RCC 7860 (cell line): ENCODE measurements around the gene LDLRAP1.

Experiments used
- DNase-seq: peaks from one replicate; pipeline ENCODE4 v3.0.0-alpha.2; 2015; ENCODE audit warnings: low spot score
- FAIRE-seq: peaks from 2 replicates; lab custom pipeline; 2012; peaks lifted over from hg19 to GRCh38; lab: Jason Lieb, UNC

LDLRAP1 gene

DNA sequence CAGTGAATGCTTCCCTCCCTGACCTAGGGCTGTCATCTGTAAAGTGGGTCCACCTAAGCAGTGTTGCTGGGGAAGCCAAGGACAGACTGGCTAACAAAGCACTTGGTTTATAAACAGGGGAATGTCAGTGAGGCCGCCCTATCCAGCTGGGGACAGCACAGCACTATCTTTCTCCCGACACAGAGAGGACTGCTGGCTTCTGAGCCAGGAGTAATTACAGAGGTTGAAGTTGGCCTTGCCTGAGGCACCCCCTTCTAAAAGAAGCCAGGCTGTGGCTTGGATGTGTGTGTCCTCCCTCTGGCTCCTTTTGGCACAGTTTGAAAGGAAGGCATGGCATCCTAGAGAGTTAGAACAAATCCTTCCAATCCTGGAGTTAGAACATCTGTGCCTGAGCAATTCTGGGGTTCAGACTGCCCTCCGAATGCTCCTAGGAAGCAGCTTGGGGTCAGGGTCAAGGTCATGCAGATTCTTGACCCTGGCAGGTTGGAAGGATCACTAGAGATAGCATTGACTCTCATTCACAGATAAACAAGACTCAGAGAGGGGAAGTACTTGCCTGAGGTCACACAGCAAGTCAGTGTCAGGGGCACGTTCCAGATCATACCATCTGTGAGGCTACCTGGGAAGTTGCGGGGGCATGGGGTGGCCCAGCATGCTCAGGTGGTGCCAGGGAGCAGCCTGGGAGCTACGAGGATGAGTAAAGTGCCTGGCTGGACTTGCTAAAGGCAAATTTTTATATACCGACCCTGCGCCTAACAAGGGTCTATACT is 1.3 kb upstream of the LDLRAP1 start:
- no peak for DNase-seq
- FAIRE-seq = no peak

DNA sequence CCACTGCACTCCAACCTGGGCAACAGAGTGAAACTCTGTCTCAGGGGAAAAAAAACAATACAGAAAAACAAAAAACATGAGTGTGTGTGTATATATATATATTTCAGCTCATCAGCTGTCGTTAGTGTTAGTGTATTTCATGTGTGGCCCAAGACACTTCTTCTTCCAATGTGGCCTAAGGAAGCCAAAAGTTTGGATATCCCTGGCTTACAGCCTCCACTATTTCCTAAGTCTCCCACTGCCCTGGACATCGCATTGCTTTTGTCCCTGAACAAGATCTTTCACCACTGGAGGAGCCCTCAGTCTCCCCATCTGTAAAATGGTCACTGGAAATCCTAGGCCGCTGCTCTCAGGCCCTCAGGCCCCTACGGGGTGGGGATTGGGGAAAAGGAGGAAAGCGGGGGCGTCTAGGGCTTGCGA is 391 bp upstream of the LDLRAP1 start:
- no peak for FAIRE-seq
- DNase-seq = no peak

DNA sequence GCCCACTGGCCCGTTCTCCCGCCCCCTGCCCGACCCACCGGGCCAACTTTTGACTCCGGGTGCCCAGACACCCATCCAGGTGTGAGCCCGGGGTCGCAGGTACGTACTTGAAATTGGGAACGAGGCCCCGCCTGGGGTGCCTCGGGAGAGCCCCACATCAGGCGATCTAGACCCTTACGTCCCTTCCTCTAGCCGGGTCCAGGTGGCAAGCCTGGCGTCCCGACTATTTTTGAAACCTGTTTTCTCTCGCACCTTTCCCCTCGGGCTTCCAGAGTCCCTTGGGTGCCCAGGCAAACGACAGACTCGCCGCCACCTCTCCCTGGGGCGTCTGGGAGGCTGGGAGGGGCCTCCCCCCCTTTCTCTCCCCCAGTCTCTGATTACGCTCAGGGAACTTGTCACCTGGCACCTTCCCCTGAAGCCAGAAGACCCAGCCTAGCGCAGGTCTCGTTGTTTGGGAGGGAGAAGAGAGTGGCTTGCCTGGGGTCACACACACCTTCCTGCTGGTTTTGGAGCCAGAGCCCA is 898 bp downstream of the LDLRAP1 start:
- FAIRE-seq (no peak), DNase-seq (no peak)

DNA sequence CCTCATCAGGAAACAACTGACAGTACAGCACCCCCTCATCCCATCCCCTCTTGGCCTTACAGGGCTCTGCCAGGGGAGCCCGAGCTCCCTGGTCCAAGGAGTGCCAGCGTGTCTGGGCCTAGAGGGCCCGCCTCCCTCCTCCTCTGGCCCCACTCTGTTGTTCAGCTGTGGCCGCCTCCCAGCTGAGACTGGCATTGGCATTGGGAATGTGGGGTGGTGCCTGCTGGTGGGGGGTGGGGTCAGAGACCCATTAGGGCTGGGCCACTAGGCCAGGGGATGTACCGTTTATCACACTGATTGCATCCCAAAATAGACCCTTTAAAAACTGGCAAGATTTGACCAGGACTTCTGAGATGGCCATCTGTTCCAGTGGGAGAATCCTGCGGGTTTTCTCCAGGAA is 1.4 kb downstream of the LDLRAP1 start:
- DNase-seq = no peak
- FAIRE-seq = no peak

DNA sequence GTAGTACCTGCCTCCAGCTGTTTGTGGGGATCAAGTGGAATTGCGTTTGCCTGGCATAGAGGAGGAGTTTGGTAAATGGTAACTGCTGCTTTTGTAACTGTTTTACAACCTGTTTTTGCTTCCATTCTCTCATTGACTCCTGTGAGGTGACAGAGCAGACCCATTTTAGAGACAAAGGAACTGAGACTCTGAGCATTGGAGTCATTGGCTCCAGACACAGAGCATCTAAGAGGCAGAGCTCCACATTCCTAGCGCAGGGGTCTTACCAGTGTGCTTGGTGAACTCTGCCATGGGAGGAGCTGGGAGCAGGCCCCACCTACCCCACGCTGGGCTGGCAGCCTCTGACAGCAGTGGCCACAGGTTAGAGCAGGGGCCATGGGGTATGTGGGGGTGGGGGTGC is 2.4 kb downstream of the LDLRAP1 start:
- DNase-seq (no peak), FAIRE-seq (no peak)

DNA sequence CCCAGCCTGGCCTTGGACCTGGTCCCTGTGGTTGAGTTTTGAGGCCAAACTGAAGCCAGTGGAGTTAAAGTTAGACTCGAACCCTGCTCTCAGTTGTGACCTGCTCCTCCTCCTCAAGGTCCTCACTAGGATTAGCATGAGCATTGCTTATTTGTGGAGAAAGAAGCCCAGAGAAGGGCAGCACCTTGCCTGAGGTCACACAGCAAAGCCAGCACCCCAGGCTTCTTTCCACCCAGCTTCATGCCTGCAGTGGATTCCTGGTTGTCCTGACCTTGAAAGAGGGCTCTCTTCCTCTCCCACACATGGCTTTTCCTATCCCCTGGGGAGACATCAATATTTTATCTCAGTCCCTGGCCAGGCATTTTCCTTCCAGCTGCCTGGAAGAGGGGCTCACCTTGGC is 2.8 kb downstream of the LDLRAP1 start:
- DNase-seq (no peak), FAIRE-seq (no peak)

DNA sequence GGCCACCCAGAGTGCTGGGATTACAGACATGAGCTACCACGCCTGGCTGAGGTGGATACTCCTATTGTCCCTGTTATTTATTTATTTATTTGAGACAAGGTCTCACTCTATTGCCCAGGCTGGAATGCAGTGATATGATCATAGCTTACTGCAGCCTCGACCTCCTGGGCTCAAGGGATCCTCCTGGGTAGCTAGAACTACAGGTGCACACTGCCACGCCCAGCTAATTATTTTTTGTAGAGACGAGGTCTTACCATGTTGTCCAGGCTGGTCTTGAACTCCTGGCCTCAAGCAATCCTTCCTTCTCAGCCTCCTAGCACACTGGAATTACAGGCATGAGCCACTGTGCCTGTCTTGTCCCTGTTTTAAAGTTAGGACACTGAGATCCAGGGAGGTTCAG is 5.2 kb downstream of the LDLRAP1 start:
- DNase-seq (no peak), FAIRE-seq (no peak)

DNA sequence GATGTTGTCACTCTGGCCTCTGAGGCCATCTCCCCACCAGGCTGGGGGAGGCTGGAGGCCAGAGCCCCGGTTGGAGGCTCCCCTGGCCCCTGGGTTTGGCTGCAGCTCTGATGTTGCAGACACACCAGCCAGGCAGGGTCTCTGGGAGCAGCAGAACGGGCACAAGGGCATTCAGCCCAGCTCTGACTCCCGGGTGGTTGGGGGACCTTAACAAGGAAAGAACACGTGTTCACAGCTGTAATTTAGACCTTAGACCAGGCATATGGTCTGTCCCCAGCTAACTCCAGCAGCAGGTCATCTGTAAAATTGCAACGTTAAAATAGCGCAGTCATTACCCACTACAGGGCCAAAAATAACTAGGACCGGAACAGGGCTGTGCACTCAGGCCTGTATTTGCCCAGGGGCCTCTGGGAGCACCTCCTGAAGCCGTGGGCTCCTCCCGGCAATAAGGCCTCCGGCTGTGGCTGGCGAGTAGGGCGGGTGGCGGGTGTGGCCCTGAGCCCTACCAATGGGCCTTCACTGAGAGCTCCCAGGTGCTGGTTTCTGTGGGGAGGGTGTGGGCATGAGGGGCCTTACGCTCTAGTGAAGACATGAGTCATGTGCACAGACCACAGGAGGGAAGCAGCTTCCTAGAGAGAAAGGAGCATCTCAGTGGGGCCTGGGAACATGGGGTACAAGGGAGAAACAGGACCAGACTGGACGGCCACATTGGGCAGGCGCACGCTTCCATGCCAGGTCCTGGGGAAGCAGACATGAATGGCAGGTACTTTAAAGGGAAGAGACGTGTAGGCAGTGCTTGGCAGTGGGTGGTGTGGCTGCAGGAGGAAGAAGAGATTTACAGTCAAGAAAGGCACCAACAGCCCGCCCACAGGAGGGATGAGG is 6.1 kb downstream of the LDLRAP1 start:
- DNase-seq = peak; percentile 91
- peak; percentile 92 for FAIRE-seq

DNA sequence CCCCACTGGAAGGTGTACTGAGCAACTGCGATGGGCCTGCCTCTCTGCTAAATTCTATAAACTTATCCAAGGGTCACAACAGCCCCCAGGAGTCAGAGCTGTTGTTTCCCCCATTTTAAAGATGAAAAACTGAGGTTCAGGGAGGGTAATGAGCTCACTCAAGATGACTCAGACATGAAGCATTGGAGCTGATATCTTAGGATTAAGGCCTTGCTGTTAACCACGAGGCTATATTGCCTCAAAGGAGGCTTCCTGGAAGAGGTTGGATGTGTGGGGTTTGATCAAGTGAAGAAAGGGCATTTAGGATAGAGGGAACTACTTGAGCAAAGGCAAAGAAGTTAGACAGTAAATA is 6.7 kb downstream of the LDLRAP1 start:
- FAIRE-seq = peak; percentile 84
- DNase-seq = peak; percentile 62

DNA sequence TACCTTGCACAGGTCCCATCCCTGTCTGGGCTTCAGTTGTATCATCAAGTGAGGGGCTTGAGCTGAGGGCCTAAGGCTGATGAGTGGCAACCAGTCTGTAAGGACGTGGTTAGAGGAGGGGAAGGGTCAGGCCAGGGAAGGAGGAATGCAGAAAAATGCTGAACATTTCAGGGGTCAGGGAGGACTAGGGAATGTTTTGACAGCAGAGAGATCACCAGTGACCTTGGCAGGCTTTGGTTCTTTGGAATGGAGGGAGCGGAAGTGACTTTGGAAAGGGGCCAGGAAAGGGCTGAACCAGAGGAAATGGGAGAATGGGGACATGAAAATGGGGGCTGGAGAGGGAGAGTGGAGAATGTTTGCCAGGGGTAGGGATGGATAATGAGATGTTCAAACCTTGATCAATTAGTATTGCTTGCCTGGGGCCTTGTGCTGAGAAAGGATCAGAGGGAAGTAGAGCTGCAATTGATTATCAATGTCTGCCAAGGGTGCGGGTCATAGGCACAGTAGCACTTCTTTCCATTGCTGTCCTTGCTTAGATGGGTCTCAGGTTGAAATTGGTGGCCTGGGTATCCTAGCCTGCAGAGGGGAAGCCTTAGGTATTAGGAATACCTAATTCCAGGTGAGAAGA is 7.4 kb downstream of the LDLRAP1 start:
- FAIRE-seq = no peak
- DNase-seq = no peak

DNA sequence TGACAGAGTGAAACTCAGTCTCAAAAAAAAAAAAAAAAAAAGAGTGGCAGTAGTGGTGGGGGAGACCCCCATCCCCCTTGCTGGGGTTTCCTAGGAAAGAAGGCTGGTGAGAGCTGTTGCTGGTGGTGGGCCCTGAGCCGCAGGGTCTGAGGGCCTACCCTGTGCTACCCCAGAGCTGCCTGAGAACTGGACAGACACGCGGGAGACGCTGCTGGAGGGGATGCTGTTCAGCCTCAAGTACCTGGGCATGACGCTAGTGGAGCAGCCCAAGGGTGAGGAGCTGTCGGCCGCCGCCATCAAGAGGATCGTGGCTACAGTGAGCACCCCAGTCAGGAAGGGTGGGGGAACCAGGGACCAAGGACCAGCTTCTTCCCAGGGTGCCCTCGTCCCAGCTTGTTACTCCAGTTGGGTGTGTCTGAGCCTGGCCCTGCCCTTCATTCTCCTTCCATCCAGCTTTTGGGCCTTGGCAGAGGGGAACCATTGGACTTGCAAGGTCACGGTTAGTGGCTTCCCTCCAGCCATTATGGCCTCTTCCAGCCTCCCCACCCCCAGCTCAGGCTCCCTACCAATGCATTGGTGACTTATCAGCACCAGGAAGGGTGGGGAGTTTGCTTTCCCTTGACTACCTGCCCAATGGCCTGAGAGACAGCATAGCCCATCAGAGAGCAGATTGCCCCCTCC is 10.5 kb downstream of the LDLRAP1 start:
- FAIRE-seq (no peak), DNase-seq (no peak)

DNA sequence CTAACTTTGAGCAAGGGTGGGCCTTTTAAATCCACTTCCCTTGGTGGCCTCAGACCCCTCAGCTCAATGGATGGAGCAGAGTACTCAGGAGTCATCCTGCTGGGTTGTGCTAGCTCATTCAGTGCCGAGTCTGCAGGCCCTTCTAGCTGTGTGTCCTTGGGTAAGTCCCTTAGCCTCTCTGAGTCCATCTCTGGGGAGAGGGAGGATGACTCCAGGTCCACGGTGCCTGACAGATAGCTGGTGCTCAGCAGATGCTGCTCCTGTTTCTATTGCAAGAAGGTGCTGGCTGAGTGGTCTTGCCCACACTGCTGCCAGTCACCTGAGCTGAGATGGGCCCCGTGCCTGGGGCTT is 11.0 kb downstream of the LDLRAP1 start:
- DNase-seq = no peak
- no peak for FAIRE-seq

DNA sequence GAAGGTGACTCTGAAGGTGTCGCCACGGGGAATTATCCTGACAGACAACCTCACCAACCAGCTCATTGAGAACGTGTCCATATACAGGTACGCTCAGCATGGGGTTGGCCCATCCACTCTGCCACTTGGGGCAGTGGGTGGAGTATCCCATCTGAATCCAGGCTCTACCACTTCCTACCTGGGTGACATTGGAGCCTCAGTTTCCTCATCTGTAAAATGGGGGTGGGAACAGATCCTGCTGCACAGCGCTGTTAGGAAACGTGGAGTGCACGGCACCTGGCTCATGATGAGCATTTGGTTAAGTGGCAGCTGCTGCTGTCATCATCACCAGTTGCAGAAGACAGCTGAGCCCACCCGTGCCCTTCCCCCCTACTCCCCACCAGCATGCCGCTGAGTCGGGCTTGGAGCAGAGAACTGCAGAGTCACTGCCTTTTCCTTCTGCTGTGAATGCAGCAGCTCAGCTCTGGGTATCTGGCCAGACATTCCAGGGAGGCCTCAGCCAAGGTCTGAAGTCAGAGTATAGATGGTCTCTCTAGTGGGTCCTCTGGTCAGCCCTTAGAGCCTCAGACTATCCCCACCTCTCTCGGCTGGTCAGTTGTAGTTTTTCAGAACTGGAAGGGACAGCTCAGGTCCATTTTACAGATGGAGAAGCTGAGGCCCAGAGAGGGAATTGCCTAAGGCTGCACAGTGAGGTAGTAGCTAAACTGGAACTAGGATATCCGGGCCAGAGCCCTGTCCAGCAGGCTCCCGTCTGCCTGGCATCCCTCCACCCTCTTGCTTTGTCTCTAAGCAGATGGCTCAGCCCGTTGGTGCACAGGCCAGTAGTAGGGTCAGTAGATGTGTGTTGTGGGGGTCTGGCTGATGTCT is 11.7 kb downstream of the LDLRAP1 start:
- DNase-seq (no peak), FAIRE-seq (no peak)

DNA sequence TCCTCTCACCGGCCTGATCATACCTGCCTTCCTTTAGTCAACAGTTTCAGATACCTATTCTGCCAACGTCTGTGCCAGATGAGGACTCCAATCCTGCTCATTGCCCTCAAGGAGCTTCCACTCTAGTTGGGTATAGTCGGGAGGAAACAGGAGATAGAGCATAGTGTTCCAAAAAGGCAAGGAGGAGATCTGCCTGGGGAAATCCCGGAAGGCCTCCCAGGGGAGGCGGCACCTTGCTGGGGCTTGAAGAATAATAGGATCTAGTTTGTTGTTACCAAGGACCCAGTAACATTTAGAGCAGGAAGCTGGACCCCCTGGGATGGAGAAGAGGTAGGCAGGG is 12.3 kb downstream of the LDLRAP1 start:
- DNase-seq (no peak), FAIRE-seq (no peak)

DNA sequence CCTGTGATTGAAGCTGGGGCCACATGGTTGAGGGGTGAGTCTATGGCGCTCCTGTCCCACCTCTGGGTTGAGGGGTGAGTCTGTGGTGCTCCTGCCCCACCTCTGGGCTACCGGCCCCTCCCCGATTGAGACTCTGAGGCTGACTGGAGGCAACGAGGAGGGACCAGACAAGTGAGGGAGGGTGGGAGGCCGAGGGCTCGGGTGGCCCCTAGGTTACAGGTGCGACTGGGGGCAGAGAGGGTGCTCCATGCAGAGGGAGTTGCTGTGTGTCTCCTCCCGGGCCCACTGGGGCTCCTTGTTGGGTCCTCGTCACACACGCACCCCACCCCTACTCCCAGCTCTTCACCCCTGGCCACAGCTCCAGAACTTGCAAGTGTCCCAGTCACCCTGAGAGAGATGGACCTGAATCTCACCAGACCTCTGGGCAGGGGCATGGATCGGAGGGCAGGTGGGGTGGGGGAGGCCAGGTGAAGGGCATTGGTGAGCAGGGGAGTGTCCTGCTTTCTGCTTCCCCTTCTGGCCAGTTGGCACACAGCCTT is 12.8 kb downstream of the LDLRAP1 start:
- DNase-seq (no peak), FAIRE-seq (no peak)

DNA sequence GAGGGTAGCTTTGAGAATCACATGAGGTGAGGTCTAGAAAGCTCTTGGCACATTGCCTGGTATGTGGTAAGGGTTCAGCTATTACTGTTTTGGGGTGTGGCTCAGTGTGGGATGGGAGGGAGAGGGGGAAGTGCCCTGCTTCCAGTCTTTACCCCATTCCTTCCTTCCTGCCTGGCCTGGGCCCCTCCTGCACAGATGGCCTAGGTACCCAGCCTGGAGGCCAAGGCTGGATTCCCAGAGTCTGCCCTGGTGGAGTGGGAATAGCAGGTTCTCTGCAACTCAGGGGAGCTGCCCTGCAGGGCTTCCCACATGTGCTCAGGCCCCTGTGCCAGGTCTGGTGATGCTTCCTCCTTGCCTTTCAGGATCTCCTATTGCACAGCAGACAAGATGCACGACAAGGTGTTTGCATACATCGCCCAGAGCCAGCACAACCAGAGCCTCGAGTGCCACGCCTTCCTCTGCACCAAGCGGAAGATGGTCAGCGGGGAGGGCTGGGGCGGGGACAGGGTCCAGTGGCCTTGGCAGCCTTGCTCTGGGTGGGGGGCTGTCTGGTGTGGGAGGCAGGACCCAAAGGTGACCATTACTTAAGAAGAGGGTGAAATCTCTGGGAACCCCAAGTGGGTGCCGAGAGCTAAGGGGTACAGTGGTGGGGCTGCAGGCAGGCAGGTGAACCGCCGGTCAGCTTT is 13.5 kb downstream of the LDLRAP1 start:
- FAIRE-seq (no peak), DNase-seq (no peak)

DNA sequence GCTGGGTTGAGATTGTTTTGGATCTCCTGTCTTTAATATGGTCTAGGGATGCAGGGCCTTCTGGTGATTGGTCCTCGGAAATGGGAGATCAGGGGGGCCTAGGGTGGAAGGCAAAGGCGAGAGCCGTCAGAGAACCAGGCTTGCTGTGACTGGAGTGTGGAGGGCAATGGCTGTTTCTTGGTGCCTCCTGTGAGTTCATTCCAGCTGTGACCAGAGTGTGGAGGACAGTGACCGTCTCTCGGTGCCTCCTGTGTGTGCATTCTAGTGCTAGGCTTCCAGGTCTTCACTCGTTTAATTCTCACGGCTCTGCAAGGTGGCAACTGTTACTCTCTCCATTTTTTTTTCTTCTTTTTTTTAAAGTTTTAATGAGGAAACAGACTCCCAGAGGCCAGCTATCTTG is 14.1 kb downstream of the LDLRAP1 start:
- DNase-seq (no peak), FAIRE-seq (no peak)

DNA sequence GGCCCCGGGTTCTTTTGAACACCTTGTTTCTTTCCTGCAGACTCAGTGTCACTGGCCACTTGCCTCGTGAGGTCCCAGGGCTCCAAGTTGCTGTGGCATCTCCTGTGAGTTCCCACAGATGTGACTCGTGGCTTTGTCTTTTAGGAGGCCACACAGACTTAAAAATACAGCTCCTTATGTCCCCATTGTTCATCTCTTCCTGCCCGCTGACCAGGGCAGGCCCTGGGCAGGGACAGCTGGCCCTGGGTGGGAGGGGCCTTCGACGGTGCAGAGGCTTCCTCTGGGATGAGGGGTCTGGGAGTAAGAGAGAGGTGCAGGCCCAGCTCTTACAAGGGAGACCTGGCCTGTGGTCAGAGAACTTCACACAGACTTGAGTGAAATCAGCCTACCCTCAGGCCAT is 15.6 kb downstream of the LDLRAP1 start:
- DNase-seq (no peak), FAIRE-seq (no peak)

DNA sequence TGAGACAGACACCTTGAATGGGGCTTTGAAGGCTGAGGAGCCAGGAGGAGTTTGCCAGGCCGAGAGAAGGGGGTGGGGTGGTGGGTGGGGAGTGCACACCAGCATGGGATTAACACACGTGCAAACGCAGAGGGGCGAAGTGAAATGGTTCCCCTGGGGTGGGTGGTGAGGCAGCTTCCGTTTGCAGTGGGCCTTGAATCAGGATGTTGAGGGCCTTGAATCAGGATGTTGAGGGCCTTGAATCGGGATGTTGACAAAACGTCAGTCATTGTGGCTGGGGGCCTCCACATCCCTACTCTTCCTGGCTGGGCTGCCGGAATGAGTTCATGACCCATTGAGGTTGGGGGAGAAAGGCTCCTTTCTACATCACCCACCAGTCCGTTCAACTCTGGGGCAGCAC is 16.6 kb downstream of the LDLRAP1 start:
- FAIRE-seq (no peak), DNase-seq (no peak)
